CD4-positive, alpha-beta T cell treated with Interleukin-10 for 1 hour (primary cell): Measurements from ENCODE around the gene ATP9B.
"Not testable (repeated sequence)": the region's sequence is repeated elsewhere in the genome, so short reads cannot be mapped to it uniquely, and the experiment has no call there.

Experiments used
- DNase-seq: peaks from one replicate; pipeline ENCODE4 v3.0.0-alpha.2; 2020

ATP9B gene

DNA sequence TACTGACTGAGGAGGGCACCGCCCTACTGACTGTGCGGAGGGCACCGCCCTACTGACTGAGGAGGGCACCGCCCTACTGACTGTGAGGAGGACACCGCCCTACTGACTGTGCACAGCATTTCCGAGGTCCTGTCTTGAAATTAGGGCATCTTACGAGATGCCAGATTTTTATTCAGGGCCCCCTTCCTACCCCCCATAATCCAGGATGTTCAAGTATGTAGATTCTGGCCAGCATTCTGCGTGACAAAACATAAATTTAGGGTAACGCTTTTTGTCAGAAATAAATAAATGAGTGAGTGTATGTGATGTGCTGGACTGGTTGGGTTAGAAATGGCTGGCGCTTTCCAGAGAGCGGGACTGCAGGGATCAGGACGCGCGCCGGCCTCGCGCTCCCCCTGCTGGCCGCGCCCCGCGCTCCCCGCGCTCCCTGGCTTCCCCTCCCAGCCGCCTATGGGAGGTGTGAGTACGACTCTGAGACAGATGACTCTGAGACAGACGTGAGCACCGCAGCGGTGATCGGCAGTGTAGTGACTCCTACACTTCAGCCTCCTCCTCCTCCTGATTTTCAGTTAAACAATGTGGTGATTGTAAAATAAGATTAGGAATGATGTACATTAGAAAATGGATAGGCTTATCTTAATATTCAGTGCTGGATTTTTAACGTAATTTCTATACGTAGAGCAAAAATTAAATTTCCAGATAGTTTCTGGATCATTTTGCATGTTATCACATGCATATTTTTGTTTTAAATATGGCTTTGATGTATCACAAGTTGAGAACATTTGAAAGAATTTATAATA lies 177.3 kb downstream of the ATP9B start:
- DNase-seq: peak; percentile 77

GRCh38 chr18:79248495-79249060 lies 179.4 kb downstream of the ATP9B start:
- DNase-seq: no peak

GRCh38 chr18:79250301-79250981 lies 181.2 kb downstream of the ATP9B start:
- no peak for DNase-seq

- DNase-seq: no peak
Measured at GRCh38 chr18:79251021-79251420, 181.8 kb downstream of the ATP9B start.

GRCh38 chr18:79252904-79253633 lies 183.9 kb downstream of the ATP9B start:
- no peak for DNase-seq

- DNase-seq: no peak
Measured at GRCh38 chr18:79257480-79257879, 188.3 kb downstream of the ATP9B start.

DNA sequence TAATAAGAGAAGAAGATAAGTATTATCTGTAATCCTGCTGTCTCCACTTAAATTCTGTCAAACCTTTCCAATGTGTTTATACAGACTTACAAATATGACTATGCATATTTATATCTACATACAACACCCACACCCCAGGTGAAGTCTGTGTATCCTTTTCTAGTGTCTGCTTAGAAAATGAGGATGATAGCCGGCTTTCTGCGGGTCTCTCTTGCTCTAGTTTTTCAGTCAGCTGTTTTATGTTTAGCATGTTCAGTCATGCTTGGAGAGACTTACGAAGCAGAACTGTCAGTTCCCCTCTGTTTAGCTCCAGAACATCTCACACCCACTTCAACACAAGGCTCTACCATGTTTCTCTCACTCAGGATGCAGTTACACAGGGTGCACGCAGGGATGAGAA lies 189.3 kb downstream of the ATP9B start:
- no peak for DNase-seq

DNA sequence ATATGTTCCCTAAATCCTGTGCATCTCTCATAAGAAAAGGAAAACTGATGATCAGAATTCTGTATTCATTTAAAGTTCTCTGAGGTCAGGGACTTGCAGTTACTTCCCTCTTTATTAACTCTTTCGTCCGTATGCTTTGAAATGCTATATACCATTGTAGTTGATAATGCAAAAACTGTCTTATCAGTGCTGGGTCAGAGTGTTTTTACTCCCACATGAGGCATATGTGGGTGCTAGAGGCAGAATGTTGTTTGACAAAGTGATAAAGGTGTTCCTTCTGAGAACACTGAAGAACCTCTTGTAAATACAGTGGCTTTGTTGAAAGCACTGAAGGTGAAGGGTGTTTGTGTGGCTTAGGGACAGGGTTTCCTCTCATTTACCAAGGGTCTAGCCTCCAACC lies 190.0 kb downstream of the ATP9B start:
- DNase-seq: no peak

DNA sequence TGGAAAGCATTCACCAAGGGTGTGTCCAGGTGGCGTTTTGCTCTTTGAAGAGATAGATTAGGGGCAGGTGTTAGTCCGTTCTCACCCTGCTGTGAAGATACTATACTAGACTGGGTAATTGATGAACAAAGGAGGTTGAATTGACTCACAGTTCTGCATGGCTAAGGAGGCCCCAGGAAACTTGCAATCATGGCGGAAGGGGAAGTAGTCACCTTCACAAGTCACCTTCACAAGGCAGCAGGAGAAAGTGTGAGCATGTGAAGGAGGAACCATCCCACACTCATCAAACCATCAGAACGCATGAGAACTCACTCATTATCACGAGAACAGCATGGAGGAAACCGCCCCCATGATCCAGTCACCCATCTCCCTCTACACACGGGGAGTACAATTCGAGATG lies 190.8 kb downstream of the ATP9B start:
- no peak for DNase-seq

GRCh38 chr18:79260510-79260909 lies 191.3 kb downstream of the ATP9B start:
- no peak for DNase-seq

DNA sequence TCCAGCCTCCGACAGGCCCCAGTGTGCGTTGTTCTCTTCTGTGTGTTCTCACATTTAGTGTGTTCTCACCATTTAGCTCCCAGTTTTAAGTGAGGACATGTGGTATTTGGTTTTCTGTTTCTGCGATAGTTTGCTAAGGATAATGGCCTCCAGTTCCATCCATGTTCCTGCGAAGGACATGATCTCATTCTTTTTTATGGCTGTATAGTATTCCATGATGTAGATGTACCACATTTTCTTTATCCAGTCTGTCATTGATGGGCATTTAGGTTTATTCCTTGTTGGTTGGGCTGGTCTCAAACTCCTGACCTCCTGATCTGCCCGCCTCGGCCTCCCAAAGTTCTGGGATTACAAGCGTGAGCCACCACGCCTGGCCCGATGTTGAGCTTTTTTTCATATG lies 195.9 kb downstream of the ATP9B start:
- DNase-seq: not testable (repeated sequence)

DNA sequence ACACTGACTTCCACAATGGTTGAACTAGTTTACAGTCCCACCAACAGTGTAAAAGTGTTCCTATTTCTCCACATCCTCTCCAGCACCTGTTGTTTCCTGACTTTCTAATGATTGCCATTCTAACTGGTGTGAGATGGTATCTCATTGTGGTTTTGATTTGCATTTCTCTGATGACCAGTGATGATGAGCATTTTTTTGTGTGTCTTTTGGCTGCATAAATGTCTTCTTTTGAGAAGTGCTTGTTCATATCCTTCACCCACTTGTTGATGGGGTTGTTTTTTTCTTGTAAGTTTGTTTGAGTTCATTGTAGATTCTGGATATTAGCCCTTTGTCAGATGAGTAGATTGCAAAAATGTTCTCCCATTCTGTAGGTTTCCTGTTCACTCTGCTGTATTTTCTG lies 202.6 kb downstream of the ATP9B start:
- DNase-seq: not testable (repeated sequence)

GRCh38 chr18:79272916-79273315 lies 203.7 kb downstream of the ATP9B start:
- no peak for DNase-seq

DNA sequence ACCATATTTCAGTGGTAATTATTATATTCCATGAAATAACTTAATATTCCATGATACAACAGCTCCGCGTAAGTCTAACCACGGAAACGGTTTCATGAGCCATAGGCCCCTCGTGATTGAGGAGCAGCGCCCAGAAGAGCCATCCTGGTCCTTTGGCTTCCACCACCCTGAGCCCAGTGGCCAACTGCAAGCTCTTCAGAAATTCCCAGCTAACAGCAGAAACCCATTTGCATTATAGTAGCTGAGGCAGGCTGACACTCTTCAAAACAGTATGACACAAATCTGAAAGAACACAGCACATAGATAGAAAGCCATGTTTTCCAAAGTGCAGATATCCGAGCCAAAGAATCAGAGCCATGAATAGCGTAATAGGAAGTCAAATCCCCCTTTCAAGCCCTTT lies 205.6 kb downstream of the ATP9B start:
- DNase-seq: no peak

GRCh38 chr18:79275461-79275860 lies 206.3 kb downstream of the ATP9B start:
- no peak for DNase-seq

GRCh38 chr18:79275992-79276391 lies 206.8 kb downstream of the ATP9B start:
- DNase-seq: peak; percentile 3

- no peak for DNase-seq
Measured at GRCh38 chr18:79278896-79279295, 209.7 kb downstream of the ATP9B start.

GRCh38 chr18:79283131-79283810 lies 214.1 kb downstream of the ATP9B start:
- no peak for DNase-seq

GRCh38 chr18:79283929-79284328 lies 214.7 kb downstream of the ATP9B start:
- no peak for DNase-seq

DNA sequence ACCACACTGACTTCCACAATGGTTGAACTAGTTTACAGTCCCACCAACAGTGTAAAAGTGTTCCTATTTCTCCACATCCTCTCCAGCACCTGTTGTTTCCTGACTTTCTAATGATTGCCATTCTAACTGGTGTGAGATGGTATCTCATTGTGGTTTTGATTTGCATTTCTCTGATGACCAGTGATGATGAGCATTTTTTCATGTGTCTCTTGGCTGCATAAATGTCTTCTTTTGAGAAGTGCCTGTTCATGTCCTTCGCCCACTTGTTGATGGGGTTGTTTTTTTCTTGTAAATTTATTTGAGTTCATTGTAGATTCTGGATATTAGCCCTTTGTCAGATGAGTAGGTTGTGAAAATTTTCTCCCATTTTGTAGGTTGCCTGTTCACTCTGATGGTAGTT lies 216.0 kb downstream of the ATP9B start:
- DNase-seq: not testable (repeated sequence)

GRCh38 chr18:79290409-79290808 lies 221.2 kb downstream of the ATP9B start:
- DNase-seq: not testable (repeated sequence)

DNA sequence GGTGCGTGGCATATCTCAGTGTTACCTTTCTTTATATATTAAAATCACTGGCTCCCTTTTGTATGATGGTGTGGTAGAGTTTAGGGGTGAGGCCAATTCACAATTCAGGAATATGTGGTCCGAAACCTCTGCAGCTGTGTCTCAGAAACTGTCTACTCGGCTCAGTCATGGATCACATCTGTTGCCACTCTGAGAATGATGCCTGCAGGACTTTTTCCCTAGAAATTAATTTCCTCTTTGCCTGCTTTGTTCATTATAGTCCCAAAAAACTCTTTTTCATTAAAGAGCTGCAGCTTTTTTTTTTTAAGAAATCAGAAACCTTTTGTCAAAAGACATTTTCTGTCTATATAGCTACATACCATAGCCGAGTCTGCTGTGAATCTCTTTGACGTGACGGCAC lies 221.7 kb downstream of the ATP9B start:
- DNase-seq: no peak

DNA sequence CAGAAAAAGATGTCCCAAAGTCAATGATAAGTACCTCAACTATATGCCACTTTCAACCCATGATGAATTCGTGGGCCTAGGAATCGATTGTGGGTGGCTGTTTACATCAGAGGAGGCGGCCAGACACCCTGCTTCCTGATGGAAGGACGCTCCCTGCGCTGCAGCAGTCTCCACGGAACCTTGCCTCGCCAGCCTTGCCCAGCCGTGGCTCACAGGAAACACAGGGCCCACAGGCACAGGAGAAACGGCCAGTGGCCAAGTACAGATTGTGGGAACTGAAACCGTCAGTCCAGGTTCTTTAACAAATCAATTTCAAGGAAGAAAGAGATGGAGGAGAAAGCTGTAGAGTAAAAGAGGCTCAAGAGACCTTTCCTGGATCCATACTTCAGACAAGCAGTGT lies 225.0 kb downstream of the ATP9B start:
- no peak for DNase-seq
